Ishikawa (cell line): ENCODE measurements around the gene EN1.

ENCODE experiments used
- CEBPB ChIP-seq: IDR thresholded peaks from 2 replicates; pipeline ENCODE4 v1.6.1; 2012
- CREB1 ChIP-seq: IDR thresholded peaks from 2 replicates; pipeline ENCODE4 v1.6.1; 2012; ENCODE audit warnings: low read depth
- EP300 ChIP-seq: IDR thresholded peaks from 2 replicates; pipeline ENCODE4 v1.6.1; 2012; ENCODE audit warnings: borderline replicate concordance
- RAD21 ChIP-seq: IDR thresholded peaks from 2 replicates; pipeline ENCODE4 v1.6.1; 2012; ENCODE audit warnings: low read depth
- YY1 ChIP-seq: IDR thresholded peaks from 2 replicates; pipeline ENCODE4 v1.6.1; 2012; ENCODE audit warnings: low read depth
- ZBTB7A ChIP-seq: IDR thresholded peaks from 2 replicates; pipeline ENCODE4 v1.6.1; 2012; ENCODE audit warnings: low read depth
- TF ChIP-seq, protein P1 (sequence below): IDR thresholded peaks from 2 replicates; pipeline ENCODE4 v1.6.1; 2012
- TF ChIP-seq, protein P2 (sequence below): IDR thresholded peaks from 2 replicates; pipeline ENCODE4 v1.6.1; 2012; ENCODE audit warnings: low read depth, mild to moderate bottlenecking

DNA sequence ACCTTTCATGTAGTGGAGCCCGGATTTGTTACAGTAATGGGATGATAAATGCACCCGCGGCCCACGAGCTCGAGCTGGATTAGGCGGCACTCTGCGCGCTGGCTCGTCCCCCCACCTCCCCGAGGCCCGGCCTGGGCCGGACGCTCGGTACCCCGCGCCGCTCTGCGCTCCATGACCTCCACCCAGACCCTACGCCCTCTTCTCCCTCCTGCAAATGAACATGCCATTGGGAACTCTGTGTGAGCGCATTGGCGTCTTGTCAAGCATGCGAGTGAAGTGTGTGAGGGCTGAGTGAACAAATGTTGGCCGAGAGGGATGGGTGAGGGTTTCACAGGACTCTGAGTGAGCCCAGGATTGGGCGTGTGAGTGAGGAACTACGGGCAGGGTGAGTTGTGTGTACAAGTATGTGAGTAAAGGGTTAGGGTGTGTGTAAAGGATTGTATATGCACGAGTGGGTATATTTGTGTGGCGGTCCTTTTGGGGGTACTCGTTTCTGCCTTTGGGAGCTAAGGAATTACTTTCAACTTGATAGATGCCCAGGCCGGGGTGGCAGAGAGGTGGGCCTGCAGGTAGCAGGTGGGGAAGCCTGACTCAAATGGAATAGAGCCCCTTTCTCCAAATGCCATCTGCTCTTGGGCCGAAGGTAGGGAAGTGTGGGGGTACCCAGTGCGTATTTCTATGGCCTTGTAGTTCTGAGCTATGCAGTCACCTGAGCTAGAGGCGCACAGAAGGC is 2.9 kb upstream of the EN1 start:
- TF ChIP-seq EP300 (no peak), CEBPB (no peak), YY1 (no peak), RAD21 (no peak), CREB1 (no peak), ZBTB7A (no peak)
- TF ChIP-seq, protein P1, sequence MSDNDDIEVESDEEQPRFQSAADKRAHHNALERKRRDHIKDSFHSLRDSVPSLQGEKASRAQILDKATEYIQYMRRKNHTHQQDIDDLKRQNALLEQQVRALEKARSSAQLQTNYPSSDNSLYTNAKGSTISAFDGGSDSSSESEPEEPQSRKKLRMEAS: no peak
- TF ChIP-seq, protein P2, sequence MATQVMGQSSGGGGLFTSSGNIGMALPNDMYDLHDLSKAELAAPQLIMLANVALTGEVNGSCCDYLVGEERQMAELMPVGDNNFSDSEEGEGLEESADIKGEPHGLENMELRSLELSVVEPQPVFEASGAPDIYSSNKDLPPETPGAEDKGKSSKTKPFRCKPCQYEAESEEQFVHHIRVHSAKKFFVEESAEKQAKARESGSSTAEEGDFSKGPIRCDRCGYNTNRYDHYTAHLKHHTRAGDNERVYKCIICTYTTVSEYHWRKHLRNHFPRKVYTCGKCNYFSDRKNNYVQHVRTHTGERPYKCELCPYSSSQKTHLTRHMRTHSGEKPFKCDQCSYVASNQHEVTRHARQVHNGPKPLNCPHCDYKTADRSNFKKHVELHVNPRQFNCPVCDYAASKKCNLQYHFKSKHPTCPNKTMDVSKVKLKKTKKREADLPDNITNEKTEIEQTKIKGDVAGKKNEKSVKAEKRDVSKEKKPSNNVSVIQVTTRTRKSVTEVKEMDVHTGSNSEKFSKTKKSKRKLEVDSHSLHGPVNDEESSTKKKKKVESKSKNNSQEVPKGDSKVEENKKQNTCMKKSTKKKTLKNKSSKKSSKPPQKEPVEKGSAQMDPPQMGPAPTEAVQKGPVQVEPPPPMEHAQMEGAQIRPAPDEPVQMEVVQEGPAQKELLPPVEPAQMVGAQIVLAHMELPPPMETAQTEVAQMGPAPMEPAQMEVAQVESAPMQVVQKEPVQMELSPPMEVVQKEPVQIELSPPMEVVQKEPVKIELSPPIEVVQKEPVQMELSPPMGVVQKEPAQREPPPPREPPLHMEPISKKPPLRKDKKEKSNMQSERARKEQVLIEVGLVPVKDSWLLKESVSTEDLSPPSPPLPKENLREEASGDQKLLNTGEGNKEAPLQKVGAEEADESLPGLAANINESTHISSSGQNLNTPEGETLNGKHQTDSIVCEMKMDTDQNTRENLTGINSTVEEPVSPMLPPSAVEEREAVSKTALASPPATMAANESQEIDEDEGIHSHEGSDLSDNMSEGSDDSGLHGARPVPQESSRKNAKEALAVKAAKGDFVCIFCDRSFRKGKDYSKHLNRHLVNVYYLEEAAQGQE: no peak
